Measurements from ENCODE around the gene LIFR.
"Not testable (repeated sequence)": the region's sequence is repeated elsewhere in the genome, so short reads cannot be mapped to it uniquely, and the experiment has no call there.

LIFR gene

DNA sequence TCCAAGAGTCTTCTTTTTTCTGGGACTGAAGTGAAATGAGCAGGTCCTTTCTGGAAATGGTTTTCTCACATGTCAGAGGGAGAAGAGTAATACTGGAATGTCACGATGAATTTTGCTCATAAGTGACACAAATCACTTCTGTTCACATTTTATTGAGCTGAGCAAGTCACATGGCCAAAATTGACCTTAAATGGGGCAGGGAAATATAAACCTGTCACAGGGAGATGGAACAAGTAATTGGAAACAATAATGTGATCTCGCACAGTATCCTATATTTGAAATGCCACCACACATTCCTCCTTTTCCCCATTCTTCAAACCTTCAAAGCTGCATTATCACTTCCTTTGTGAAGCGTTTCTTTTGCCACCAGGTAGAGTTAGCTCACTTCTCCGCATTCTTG is 25.2 kb upstream of the LIFR start:
- Histone ChIP-seq H3K27ac (ENCODE audit: low read length) (no peak overlapping the region), H3K9me3 (ENCODE audit: control insufficient read depth in 1 of 2, low read length in 2 of 2) (no peaks in the 10 kb centered on the region), H3K4me1 (ENCODE audit: control insufficient read depth in 1 of 2, insufficient read depth in 2 of 2, low read length in 2 of 2) (no peaks in the 10 kb centered on the region), H3K4me3 (ENCODE audit: low read depth in 1 of 2, low read length in 2 of 2) (no peak overlapping the region), H3K36me3 (ENCODE audit: control insufficient read depth in 1 of 2, insufficient read depth in 2 of 2, low read length in 2 of 2) (no peaks in the 10 kb centered on the region), H3K27me3 (ENCODE audit: low read depth, low read length) (no peaks in the 10 kb centered on the region)

- H3K9me3 ChIP-seq (ENCODE audit: control insufficient read depth in 1 of 2, low read length in 2 of 2): no peaks in the 10 kb centered on the region
- no peak overlapping the region for H3K4me3 ChIP-seq (ENCODE audit: low read depth in 1 of 2, low read length in 2 of 2)
- H3K36me3 ChIP-seq (ENCODE audit: control insufficient read depth in 1 of 2, insufficient read depth in 2 of 2, low read length in 2 of 2): no peaks in the 10 kb centered on the region
- H3K27ac ChIP-seq (ENCODE audit: low read length): no peak overlapping the region
- H3K27me3 ChIP-seq (ENCODE audit: low read depth, low read length): no peaks in the 10 kb centered on the region
- no peaks in the 10 kb centered on the region for H3K4me1 ChIP-seq (ENCODE audit: control insufficient read depth in 1 of 2, insufficient read depth in 2 of 2, low read length in 2 of 2)
Measured at GRCh38 chr5:38579105-38579504, 22.7 kb upstream of the LIFR start.

DNA sequence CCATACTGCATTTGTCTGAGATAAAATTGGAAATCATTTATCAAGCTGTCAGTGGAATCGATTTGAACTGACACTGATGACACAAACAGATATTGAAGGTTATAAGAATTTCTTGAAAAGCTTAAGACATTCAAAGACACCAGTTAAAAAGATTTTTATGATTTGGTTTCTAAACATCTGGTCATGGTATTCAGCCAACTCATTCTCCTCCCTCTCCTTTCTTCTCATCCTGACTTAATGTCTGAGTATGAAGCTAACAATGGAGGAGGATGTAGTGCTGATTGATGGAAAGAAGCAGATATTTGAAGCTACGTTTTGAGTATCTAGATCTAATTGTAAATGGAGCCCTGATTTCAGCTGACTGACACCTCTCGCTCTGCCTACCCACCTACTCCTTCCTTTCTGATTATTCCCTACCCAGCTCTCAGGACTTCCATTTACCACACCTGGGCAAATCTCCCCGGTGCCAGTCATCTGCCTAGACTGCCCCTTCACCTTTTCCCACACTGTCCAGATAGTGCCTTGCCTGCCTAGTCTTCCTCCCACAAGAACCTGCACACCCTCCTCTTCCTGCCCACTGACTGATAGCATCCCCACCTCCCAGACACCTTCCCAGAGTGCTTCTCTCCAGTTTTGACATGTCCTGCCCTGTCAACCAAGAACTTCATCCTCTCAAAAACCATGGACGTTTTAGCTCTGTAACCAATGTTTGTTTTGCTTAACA is 20.7 kb upstream of the LIFR start:
- no peak overlapping the region for H3K27ac ChIP-seq (ENCODE audit: low read length)

DNA sequence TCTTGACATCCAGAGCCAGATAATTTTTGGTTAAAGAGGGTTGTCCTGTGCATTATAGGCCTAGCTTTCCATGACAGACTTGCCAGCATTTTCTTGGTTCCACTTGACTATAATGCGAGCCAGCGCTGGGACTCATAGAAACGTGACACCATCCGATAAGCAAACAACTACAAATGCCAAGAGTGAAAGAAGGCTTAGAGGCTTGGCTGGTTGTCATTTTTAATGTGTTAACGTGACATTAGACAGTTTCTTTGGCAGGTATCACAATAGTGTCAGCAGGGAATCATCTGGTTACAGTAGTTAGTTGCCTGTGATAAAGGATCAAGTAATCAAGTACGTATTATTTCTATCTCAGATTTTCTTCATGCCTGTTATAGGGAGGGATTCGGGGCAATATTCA is 20.0 kb upstream of the LIFR start:
- no peaks in the 10 kb centered on the region for H3K9me3 ChIP-seq (ENCODE audit: control insufficient read depth in 1 of 2, low read length in 2 of 2)
- no peak overlapping the region for H3K4me3 ChIP-seq (ENCODE audit: low read depth in 1 of 2, low read length in 2 of 2)
- H3K4me1 ChIP-seq (ENCODE audit: control insufficient read depth in 1 of 2, insufficient read depth in 2 of 2, low read length in 2 of 2): no peaks in the 10 kb centered on the region
- H3K27me3 ChIP-seq (ENCODE audit: low read depth, low read length): no peaks in the 10 kb centered on the region
- no peaks in the 10 kb centered on the region for H3K36me3 ChIP-seq (ENCODE audit: control insufficient read depth in 1 of 2, insufficient read depth in 2 of 2, low read length in 2 of 2)
- H3K27ac ChIP-seq (ENCODE audit: low read length): no peak overlapping the region

More for the DNA sequence above, 20.7 kb upstream of the LIFR start:
- Histone ChIP-seq H3K27me3 (ENCODE audit: low read depth, low read length) (no peaks in the 10 kb centered on the region), H3K36me3 (ENCODE audit: control insufficient read depth in 1 of 2, insufficient read depth in 2 of 2, low read length in 2 of 2) (no peaks in the 10 kb centered on the region), H3K4me1 (ENCODE audit: control insufficient read depth in 1 of 2, insufficient read depth in 2 of 2, low read length in 2 of 2) (no peaks in the 10 kb centered on the region), H3K9me3 (ENCODE audit: control insufficient read depth in 1 of 2, low read length in 2 of 2) (no peaks in the 10 kb centered on the region), H3K4me3 (ENCODE audit: low read depth in 1 of 2, low read length in 2 of 2) (no peak overlapping the region)

DNA sequence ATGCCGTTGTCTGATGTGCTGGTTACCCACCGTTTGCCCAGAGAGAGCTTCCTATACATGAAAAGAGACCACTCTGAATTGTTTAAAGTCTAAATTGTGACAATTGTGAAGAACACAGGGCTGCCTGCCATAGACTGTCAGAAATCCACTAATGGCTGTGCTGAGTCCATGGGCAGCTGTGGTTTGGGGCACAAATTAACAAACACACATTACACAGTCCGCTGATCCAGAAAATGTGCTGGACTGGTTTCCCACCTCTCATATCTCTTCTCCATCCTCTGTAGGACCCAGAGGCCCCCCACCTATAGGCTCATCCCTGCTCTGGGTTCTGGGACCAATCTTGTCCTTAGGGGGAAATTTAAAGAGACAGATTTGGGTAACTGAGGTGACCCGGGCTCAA is 19.0 kb upstream of the LIFR start:
- H3K4me3 ChIP-seq (ENCODE audit: low read depth in 1 of 2, low read length in 2 of 2): no peak overlapping the region
- no peaks in the 10 kb centered on the region for H3K27me3 ChIP-seq (ENCODE audit: low read depth, low read length)
- H3K9me3 ChIP-seq (ENCODE audit: control insufficient read depth in 1 of 2, low read length in 2 of 2): no peaks in the 10 kb centered on the region
- no peak overlapping the region for H3K27ac ChIP-seq (ENCODE audit: low read length)
- no peaks in the 10 kb centered on the region for H3K4me1 ChIP-seq (ENCODE audit: control insufficient read depth in 1 of 2, insufficient read depth in 2 of 2, low read length in 2 of 2)
- H3K36me3 ChIP-seq (ENCODE audit: control insufficient read depth in 1 of 2, insufficient read depth in 2 of 2, low read length in 2 of 2): no peaks in the 10 kb centered on the region

- no peaks in the 10 kb centered on the region for H3K27me3 ChIP-seq (ENCODE audit: low read depth, low read length)
- H3K9me3 ChIP-seq (ENCODE audit: control insufficient read depth in 1 of 2, low read length in 2 of 2): no peaks in the 10 kb centered on the region
- H3K27ac ChIP-seq (ENCODE audit: low read length): no peak overlapping the region
- H3K4me3 ChIP-seq (ENCODE audit: low read depth in 1 of 2, low read length in 2 of 2): no peak overlapping the region
- no peaks in the 10 kb centered on the region for H3K4me1 ChIP-seq (ENCODE audit: control insufficient read depth in 1 of 2, insufficient read depth in 2 of 2, low read length in 2 of 2)
- no peaks in the 10 kb centered on the region for H3K36me3 ChIP-seq (ENCODE audit: control insufficient read depth in 1 of 2, insufficient read depth in 2 of 2, low read length in 2 of 2)
Measured at GRCh38 chr5:38574009-38574408, 17.6 kb upstream of the LIFR start.

- H3K9me3 ChIP-seq (ENCODE audit: control insufficient read depth in 1 of 2, low read length in 2 of 2): no peaks in the 10 kb centered on the region
- H3K27ac ChIP-seq (ENCODE audit: low read length): no peak overlapping the region
- H3K36me3 ChIP-seq (ENCODE audit: control insufficient read depth in 1 of 2, insufficient read depth in 2 of 2, low read length in 2 of 2): no peaks in the 10 kb centered on the region
- H3K27me3 ChIP-seq (ENCODE audit: low read depth, low read length): no peaks in the 10 kb centered on the region
- no peaks in the 10 kb centered on the region for H3K4me1 ChIP-seq (ENCODE audit: control insufficient read depth in 1 of 2, insufficient read depth in 2 of 2, low read length in 2 of 2)
- no peak overlapping the region for H3K4me3 ChIP-seq (ENCODE audit: low read depth in 1 of 2, low read length in 2 of 2)
Measured at GRCh38 chr5:38573521-38573920, 17.1 kb upstream of the LIFR start.

- Histone ChIP-seq H3K27ac (ENCODE audit: low read length) (no peak overlapping the region), H3K4me3 (ENCODE audit: low read depth in 1 of 2, low read length in 2 of 2) (no peak overlapping the region), H3K27me3 (ENCODE audit: low read depth, low read length) (no peaks in the 10 kb centered on the region), H3K4me1 (ENCODE audit: control insufficient read depth in 1 of 2, insufficient read depth in 2 of 2, low read length in 2 of 2) (no peaks in the 10 kb centered on the region), H3K36me3 (ENCODE audit: control insufficient read depth in 1 of 2, insufficient read depth in 2 of 2, low read length in 2 of 2) (no peaks in the 10 kb centered on the region), H3K9me3 (ENCODE audit: control insufficient read depth in 1 of 2, low read length in 2 of 2) (no peaks in the 10 kb centered on the region)
Measured at GRCh38 chr5:38569180-38569579, 12.7 kb upstream of the LIFR start.

GRCh38 chr5:38567306-38567705 is 10.9 kb upstream of the LIFR start:
- not testable (repeated sequence) for H3K9me3 ChIP-seq (ENCODE audit: control insufficient read depth in 1 of 2, low read length in 2 of 2); H3K27ac ChIP-seq (ENCODE audit: low read length); H3K36me3 ChIP-seq (ENCODE audit: control insufficient read depth in 1 of 2, insufficient read depth in 2 of 2, low read length in 2 of 2); H3K4me1 ChIP-seq (ENCODE audit: control insufficient read depth in 1 of 2, insufficient read depth in 2 of 2, low read length in 2 of 2); H3K4me3 ChIP-seq (ENCODE audit: low read depth in 1 of 2, low read length in 2 of 2); H3K27me3 ChIP-seq (ENCODE audit: low read depth, low read length)

DNA sequence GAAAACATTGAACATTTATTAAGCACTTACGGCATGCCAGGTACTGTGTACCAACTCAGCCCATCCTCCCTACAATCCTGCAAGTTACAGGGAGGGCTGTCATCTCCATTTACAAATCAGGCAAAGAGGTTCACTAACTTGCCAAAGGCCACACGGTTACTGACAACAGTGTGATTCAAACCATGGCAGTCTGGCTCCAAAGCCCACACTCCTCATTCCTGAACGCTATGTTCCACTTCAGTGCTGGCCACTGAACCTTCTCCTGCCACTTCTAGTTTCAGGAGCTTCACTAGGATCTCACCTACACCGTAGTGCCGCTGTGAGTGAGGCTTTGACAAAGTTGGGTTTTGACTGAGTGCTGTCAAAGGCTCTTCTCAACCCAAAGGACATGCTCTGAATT is 7.2 kb upstream of the LIFR start:
- Histone ChIP-seq H3K4me1 (ENCODE audit: control insufficient read depth in 1 of 2, insufficient read depth in 2 of 2, low read length in 2 of 2) (no peaks in the 10 kb centered on the region), H3K27ac (ENCODE audit: low read length) (no peak overlapping the region)

GRCh38 chr5:38562444-38563210 is 6.2 kb upstream of the LIFR start:
- H3K36me3 ChIP-seq (ENCODE audit: control insufficient read depth in 1 of 2, insufficient read depth in 2 of 2, low read length in 2 of 2): no peaks in the 10 kb centered on the region
- H3K4me3 ChIP-seq (ENCODE audit: low read depth in 1 of 2, low read length in 2 of 2): no peak overlapping the region
- H3K9me3 ChIP-seq (ENCODE audit: control insufficient read depth in 1 of 2, low read length in 2 of 2): no peaks in the 10 kb centered on the region
- no peak overlapping the region for H3K27ac ChIP-seq (ENCODE audit: low read length)
- no peaks in the 10 kb centered on the region for H3K27me3 ChIP-seq (ENCODE audit: low read depth, low read length)
- H3K4me1 ChIP-seq (ENCODE audit: control insufficient read depth in 1 of 2, insufficient read depth in 2 of 2, low read length in 2 of 2): no peaks in the 10 kb centered on the region

More for the DNA sequence above, 7.2 kb upstream of the LIFR start:
- Histone ChIP-seq H3K4me3 (ENCODE audit: low read depth in 1 of 2, low read length in 2 of 2) (no peak overlapping the region), H3K9me3 (ENCODE audit: control insufficient read depth in 1 of 2, low read length in 2 of 2) (no peaks in the 10 kb centered on the region), H3K27me3 (ENCODE audit: low read depth, low read length) (no peaks in the 10 kb centered on the region), H3K36me3 (ENCODE audit: control insufficient read depth in 1 of 2, insufficient read depth in 2 of 2, low read length in 2 of 2) (no peaks in the 10 kb centered on the region)
